Measurements from ENCODE around the gene CTU2.

- TF ChIP-seq POLR2A (IDR thresholded peaks at IDR 0.05) (no peak), CTCF (IDR thresholded peaks at IDR 0.05) (no peak)
These were observed 11.1 kb upstream of the CTU2 start for GRCh38 chr16:88695218-88695617.
